Measurements from ENCODE around the gene ENOX1. TPM values are rescaled to one million over a fixed set of nuclear protein-coding genes. Genes with fewer than 3 reads are reported as not detected.

The ENOX1 gene
- total RNA-seq, 1 donor from 2014 or later = 45.2 TPM

DNA sequence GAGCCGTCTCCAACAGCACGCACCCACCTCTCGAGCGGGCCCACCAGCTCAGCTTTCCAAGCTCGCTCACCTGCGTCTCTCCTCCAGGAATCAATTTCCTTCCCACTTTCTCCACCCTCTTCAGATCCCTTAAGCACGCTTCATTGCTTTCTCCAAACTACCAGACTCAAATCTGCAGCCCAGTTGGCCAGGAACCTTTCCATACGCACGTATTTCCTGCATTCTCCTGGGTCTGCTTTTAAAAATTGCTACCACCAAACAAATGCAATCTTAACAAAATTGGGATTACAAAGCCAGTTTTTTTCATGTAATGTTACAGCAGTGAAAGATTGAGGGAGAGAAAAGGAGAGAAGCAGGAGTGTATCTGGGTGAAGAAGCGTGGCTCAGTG is 1.5 kb downstream of the ENOX1 start:
- DNase-seq = no peak

DNA sequence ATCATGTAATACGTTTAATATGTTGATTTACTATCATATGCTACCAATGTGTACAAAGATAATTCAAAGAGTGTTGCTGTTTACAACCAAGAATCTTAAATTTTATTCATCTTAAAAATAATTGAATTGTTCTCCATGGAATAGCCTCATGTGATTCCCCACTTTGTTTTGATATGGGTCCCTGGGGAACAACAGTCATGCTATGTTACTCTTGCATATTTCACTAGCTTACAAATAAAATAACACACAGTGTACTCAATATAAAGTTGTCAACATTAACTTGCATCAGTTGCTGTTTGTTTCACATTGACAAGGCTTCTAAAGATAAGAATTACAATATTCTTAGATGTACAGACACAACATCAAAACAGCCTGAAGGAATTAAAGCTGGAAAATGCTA is 2.3 kb downstream of the ENOX1 start:
- DNase-seq = no peak

DNA sequence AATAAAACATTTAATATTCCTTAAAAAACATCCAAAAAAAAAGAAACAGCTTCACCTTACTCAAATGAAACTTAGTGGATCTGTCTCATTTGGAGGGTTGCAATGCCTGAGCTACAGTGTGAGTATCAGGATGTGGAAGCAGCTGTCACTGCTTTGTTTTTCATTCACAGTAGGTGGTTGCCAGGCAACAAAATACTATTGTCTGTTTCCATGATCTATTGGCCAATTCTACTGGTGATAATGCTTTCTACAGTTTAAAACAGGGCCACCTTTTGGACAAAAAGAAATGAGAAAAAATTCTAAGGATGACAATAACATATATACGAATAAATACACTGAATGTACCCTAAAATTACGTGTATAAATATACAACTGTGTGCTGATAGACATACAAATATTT is 3.0 kb downstream of the ENOX1 start:
- peak; percentile 7 for DNase-seq

DNA sequence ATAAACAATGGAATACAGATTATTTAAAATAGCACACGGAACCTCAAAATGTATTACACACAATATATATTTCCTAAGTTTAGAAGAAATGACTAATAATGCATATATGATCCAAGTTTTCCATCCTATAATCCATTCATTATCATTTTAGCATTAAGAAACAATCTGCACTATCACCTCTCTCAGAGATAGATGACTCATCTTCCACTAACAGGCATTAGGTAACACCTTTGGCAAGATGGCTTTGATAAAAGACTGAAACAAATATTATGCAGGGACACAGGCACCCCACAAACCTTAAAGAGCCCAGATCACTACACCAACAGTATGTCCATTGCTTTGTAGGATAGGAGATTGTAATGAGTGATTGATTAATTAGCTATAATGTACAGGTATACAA is 4.1 kb downstream of the ENOX1 start:
- no peak for DNase-seq

GRCh38 chr13:43780666-43781065 is 6.1 kb downstream of the ENOX1 start:
- DNase-seq = no peak

- no peak for DNase-seq
Observed at GRCh38 chr13:43776501-43777079, 10.2 kb downstream of the ENOX1 start.

DNA sequence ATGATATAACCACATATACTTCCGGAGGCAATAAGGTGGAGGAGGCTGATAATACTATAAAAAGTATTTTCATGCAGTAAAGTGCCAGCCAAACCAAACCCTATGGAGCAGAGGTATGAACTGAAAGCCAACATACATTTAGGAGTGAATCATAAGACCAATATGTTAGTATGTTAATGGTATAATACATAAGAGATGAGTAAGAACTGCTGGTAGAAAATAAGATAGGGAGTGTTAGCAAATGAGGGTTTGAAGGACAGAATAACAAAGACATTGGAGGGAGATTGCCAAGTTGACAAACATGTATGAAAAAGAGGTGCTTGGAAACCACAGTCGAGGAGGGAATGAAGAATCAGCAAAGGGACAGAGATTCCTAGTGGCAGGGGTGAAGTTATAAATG is 10.8 kb downstream of the ENOX1 start:
- no peak for DNase-seq

GRCh38 chr13:43773602-43774001 is 13.2 kb downstream of the ENOX1 start:
- no peak for DNase-seq

- no peak for DNase-seq
Observed at GRCh38 chr13:43770871-43771270, 15.9 kb downstream of the ENOX1 start.

DNA sequence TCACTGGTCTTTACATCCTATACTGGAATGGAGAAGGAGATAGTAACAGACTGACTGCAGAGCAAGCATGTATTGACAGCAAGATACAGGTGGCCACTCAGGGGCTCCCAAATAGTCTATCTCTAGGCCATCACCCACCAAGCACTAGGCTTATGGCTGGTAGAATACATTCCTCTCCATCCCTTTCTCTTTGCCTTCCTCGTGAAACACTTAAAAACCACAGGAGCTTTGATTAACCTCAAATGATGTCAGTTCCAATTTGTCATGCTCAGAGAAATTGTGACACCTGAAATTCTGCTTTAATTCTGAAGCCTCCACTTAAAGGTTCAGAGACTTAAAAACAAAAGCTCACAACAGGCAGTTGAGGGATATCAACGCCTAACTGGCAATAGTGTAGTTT is 17.2 kb downstream of the ENOX1 start:
- DNase-seq = no peak

- DNase-seq = peak; percentile 19
Observed at GRCh38 chr13:43767341-43767931, 19.3 kb downstream of the ENOX1 start.

DNA sequence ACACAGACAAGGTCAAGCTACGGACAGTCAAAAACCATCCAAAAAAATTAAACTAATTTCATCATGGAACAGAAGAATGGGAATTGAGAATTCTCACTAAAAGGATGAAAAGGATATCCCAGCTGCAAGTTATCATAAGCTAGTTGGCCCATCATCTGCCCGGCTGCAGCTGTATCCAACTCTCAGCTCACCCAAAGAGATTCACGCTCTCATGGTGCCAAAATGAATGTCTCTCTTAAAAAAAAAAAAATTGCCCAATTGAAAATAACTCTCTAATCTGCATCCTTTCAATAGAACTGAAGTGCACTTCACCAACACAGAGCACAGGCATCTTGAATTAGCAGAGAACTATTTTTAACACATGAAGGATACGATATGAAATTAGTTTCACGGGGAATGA is 20.0 kb downstream of the ENOX1 start:
- DNase-seq = no peak

GRCh38 chr13:43764349-43764748 is 22.4 kb downstream of the ENOX1 start:
- no peak for DNase-seq

GRCh38 chr13:43763143-43763759 is 23.5 kb downstream of the ENOX1 start:
- DNase-seq = no peak

DNA sequence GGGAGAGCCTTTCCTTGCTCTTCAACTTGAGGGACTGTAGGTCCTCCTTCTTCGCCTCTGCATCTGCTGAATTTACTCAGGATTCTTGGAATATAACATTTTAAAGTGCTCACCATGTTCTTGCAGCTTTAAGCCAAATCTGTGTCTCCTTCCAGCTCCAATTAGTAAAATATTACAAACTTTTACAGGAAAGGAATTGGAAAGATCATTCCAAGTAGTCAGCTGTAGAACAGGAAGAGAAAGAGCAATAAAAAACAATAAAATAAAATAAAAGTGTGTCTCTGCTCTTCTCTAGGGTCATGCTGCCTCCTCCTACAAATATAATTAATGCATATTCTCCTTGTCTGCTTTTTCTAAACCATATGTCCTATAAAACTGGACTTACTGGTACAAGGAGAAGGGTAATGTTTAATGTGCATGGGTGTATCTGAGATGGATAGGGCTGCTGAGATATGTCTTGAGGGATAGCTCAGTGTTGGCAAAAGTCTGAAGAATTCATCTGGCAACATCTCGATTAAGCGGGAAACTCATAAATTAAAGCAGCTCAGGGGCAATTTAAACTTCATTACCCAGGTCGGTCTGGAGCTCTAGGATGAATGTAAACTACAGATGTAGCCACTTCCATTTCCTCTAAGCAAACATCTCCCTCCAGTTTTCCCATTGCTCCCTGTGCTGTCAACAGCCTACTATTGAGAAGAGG is 25.0 kb downstream of the ENOX1 start:
- no peak for DNase-seq

DNA sequence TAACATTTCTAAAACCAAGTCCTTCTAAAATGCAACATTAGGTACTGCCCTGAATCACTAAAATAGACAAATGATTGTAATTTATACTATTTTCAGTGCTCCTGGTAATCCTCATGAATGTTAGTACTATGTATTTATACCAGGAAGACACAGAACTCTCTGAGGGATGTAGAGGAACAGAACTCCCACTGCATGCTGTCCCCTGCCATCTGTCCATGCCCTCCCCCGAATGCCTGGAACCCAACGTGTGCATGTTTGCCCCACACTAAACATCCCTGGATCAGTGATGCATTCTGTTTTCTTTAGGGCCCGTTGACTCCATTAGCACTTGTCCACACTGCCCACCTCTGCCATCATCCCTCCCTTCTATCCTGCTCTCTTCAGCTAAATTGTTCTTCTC is 26.5 kb downstream of the ENOX1 start:
- DNase-seq = no peak

- DNase-seq = no peak
Observed at GRCh38 chr13:43758834-43759233, 27.9 kb downstream of the ENOX1 start.

DNA sequence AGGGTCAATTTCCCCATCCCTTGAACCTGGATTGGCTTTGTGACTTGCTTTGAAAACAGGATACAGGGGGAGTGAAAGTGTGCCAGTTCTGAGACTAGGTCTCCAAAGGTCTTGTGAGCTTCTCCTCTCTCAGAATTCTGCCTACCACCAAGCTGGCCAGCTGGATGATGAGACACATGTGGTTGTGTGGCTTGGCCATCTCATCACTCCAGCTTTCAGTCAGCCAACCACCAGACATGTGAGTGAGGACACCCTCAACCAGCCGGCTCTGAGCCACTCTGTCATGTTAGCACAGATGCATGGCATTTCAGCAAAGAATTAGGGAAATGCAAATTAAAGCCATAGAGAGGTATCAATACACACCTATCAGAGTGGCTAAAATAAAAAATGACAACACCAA is 29.5 kb downstream of the ENOX1 start:
- no peak for DNase-seq

DNA sequence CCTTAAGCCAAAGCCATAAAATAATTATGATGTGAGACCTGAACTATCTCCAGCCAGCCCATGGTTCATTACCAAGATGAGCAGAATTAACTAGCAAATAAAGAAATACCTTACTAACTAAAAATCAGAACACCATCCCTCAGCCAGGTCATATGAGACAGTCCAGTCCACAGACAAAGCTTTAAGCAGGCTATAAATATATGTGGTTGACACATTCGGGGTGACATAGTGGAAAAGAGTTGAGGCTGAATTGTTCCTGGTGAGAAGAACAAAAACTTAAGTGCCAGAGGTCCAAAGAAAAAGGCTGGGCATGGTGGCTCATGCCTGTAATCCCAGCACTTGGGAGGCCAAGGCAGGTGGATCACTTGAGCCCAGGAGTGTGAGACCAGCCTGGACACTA is 30.9 kb downstream of the ENOX1 start:
- no peak for DNase-seq

GRCh38 chr13:43751624-43752023 is 35.1 kb downstream of the ENOX1 start:
- no peak for DNase-seq

DNA sequence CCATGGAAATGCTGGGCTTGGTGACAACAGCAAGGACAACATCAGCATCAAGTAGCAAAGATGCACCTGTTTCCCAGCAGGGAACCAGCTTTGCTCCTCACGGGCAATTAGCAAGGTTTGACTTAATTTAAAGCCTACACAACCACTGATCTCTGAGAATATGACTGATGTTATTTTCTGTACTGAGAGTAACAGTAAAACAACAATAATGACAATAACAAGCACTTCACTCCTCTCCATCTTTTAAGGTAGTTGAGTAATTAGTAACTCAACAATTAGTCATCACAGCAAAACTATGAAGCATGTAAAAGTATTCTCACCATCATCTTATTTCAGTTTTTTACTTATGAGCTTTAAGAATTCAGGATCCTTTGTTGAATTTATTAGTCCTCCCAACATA is 37.3 kb downstream of the ENOX1 start:
- DNase-seq = no peak

DNA sequence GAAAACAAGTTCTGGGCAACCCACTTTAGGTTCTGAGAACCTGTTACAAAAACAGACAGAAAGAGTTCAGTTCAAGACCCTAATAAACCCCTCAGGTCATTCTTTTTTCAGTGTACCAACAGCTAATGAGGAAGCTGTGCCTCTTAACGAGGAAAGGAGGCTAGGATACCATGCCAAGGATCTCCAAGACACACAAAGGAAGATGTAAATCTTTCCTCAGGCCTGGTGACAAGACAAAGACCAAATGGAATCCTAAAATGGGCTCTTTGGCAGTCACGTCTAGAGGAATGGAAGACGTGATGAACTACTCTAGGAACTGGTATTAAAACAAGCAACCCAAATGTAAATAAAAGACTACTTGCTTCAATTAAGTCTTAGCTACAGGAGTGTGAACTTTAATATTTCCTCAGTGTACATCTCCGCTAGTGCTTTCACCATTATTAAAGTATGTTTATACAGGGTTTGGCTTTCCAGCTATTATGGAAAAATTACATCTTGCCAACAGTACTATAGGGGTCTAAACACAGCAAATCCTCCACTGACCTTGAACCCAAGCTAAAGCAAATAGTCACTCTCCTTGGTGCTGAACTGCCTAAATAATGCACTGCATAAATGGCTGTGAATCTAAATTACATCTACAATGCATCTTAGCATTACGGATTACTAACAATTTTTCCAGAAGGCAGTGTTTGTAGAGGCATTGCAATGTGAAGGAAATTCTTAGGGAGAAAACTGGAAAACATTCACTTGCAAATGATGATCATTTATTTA is 42.3 kb downstream of the ENOX1 start:
- DNase-seq = no peak

DNA sequence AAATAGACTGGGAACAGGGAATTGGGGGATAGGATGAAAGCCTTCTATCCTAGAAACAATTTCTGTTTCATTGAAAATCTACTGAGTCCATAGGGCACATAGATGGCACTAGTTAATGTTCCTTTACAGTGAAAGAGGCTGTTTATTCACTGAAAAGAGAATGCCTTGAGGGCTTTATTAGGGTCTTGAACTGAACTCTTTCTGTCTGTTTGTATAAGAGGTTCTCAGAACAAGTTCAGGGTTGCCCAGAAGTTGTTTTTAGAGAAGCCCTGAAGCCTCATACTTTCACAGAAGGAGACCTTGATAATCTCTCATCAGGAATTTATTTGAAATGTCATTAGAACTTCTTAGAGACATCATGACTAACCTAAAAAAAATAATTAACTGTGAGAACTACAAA is 43.9 kb downstream of the ENOX1 start:
- no peak for DNase-seq

Data from occipital lobe (tissue), 2 donors.